Heart left ventricle (tissue), 13 donors: ENCODE measurements around the gene BRS3.

Experiments used
- POLR2A ChIP-seq, 2 donors: fragments of 450-650 bp; IDR thresholded peaks; one replicate each; pipeline ENCODE4 v1.6.1; 2017; ENCODE audit warnings: antibody characterized with exemption in 2 of 2, mild to moderate bottlenecking in 2 of 2, moderate library complexity in 2 of 2
- TF ChIP-seq, protein P1 (sequence below), 12 donors: fragments of 200-600 bp; sonication (generic) in 4 of 12; IDR thresholded peaks; one replicate each; pipeline versions ENCODE4 v1.5.0 to v1.8.0; 2018 to 2022; ENCODE audit warnings: antibody characterized with exemption in 12 of 12, mild to moderate bottlenecking in 5 of 12
- donor health status: ischemic (EF 13 %, LVEDD 7.1; RV severe dilation, severe dysfunction).
- donor health status: DM: no; HTN: yes; CAD: no.
- donor health status: DM: no; HTN: no; CAD: no.
- donor health status: ischemic (EF 25% LVEDD 6.9; RV normal size, moderate dysfunction).
- donor health status: ischemic (EF 25% LVEDD 5.7; RV mildly dilated, moderate dysfunction).
- donor health status: ischemic (EF 35%, LVEDD 5.7; RV mildly dilated, moderate dysfunction).
- donor health status: nonischemic (EF 11% LVEDD 7.7; RV severe dilation, severe dysfunction).
- donor health status: DM: yes; HTN: yes; CAD: no.
- donor health status: PGD.
- donor health status: ischemic (EF 29% LVEDD 5.4; RV normal size, mild dysfunction).
- donor health status: nonischemic (EF 23%, LVEDD 6.1; RV moderate dilation, normal function).

DNA sequence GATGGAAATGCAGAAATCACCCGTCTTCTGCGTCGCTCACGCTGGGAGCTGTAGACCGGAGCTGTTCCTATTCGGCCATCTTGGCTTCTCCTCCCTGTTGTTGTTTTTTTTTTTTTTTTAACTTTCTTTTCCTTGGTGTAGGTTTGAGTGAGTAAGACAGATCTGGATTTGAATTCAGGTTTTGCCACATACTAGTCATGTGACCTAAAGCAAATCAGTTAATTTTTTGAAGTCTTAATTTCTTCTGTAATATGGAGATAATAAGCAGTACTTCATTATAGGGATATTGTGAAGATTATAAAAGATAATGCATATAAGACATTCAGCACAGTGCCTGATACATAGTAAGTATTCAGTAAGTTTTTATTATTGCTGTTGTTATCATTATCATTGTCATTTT lies 41.5 kb upstream of the BRS3 start:
- TF ChIP-seq POLR2A (IDR thresholded peaks at IDR 0.05): no peak
- TF ChIP-seq, protein P1, sequence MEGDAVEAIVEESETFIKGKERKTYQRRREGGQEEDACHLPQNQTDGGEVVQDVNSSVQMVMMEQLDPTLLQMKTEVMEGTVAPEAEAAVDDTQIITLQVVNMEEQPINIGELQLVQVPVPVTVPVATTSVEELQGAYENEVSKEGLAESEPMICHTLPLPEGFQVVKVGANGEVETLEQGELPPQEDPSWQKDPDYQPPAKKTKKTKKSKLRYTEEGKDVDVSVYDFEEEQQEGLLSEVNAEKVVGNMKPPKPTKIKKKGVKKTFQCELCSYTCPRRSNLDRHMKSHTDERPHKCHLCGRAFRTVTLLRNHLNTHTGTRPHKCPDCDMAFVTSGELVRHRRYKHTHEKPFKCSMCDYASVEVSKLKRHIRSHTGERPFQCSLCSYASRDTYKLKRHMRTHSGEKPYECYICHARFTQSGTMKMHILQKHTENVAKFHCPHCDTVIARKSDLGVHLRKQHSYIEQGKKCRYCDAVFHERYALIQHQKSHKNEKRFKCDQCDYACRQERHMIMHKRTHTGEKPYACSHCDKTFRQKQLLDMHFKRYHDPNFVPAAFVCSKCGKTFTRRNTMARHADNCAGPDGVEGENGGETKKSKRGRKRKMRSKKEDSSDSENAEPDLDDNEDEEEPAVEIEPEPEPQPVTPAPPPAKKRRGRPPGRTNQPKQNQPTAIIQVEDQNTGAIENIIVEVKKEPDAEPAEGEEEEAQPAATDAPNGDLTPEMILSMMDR (IDR thresholded peaks at IDR 0.05): no peak
